Smooth muscle cell (in vitro differentiated cells): Measurements from ENCODE around the gene KMT2B. TPM values are rescaled to one million over a fixed set of nuclear protein-coding genes. Genes with fewer than 3 reads are reported as not detected.

Experiments used
- DNase-seq: peaks from one replicate; lab custom pipeline; 2025; ENCODE audit not compliant: unreplicated experiment; lab: John Stamatoyannopoulos, UW
- H2AFZ ChIP-seq: fragments of 200-600 bp; sonication (generic); 2 replicates; pipeline ENCODE4 v1.6.0; 2016; ENCODE audit warnings: antibody characterized with exemption, low read depth, mild to moderate bottlenecking
- H3F3A ChIP-seq: fragments of 200-600 bp; sonication (generic); 2 replicates; pipeline ENCODE4 v1.6.0; 2017; ENCODE audit warnings: antibody characterized with exemption, low read depth
- H3K27ac ChIP-seq: fragments of 200-600 bp; sonication (generic); 2 replicates; pipeline ENCODE4 v1.5.1; 2016; ENCODE audit warnings: low read depth, mild to moderate bottlenecking
- H3K27me3 ChIP-seq: fragments of 200-600 bp; sonication (generic); 2 replicates; pipeline ENCODE4 v1.6.1; 2016; ENCODE audit warnings: low read depth, mild to moderate bottlenecking
- H3K36me3 ChIP-seq: fragments of 200-600 bp; sonication (generic); 2 replicates; pipeline ENCODE4 v1.5.1; 2016; ENCODE audit warnings: low read depth
- H3K4me1 ChIP-seq: fragments of 200-600 bp; sonication (generic); 2 replicates; pipeline ENCODE4 v1.5.1; 2016; ENCODE audit warnings: low read depth
- H3K4me2 ChIP-seq: fragments of 200-600 bp; sonication (generic); 2 replicates; pipeline ENCODE4 v1.6.0; 2016; ENCODE audit warnings: mild to moderate bottlenecking
- H3K4me3 ChIP-seq: fragments of 200-600 bp; sonication (generic); 2 replicates; pipeline ENCODE4 v1.5.1; 2016; ENCODE audit warnings: mild to moderate bottlenecking
- H3K79me2 ChIP-seq: fragments of 200-600 bp; sonication (generic); 2 replicates; pipeline ENCODE4 v1.6.0; 2016; ENCODE audit warnings: low read depth, mild to moderate bottlenecking
- H3K9ac ChIP-seq: fragments of 200-600 bp; sonication (generic); 2 replicates; pipeline ENCODE4 v1.6.0; 2016; ENCODE audit warnings: low read depth
- H3K9me3 ChIP-seq: fragments of 200-600 bp; sonication (generic); replicated peaks from 2 replicates; pipeline ENCODE4 v1.5.1; 2016; ENCODE audit warnings: low read depth
- H4K20me1 ChIP-seq: fragments of 200-600 bp; sonication (generic); 2 replicates; pipeline ENCODE4 v1.6.0; 2016; ENCODE audit warnings: low read depth
- whole genome bisulfite sequencing: methylation state at CpG from one replicate; pipeline ENCODE4 v1.1.7; 2016; ENCODE audit warnings: low lambda C conversion rate; 5-methylcytosine and 5-hydroxymethylcytosine counted together
- polyA plus RNA-seq: library from polyadenylated mRNA; unstranded; fragments of >200 nt; fragmentation: Nextera tagmentation; extraction: Ambion mirVana; gene quantifications from 2 replicates; pipeline ENCODE4 v1.2.1, GENCODE V29; 2016
- total RNA-seq: library from RNA; depleted of rRNA; stranded (reverse); fragments of >200 nt; gene quantifications from 2 replicates; pipeline ENCODE4 v1.2.3, GENCODE V29; 2014
- TF ChIP-seq, protein P1 (sequence below): fragments of 200-600 bp; sonication (generic); IDR thresholded peaks from 2 replicates; pipeline ENCODE4 v1.5.1; 2017; ENCODE audit warnings: borderline replicate concordance, mild to moderate bottlenecking, antibody characterized with exemption; ENCODE audit not compliant: insufficient read depth, poor library complexity, severe bottlenecking

The KMT2B gene
- total and polyA plus RNA-seq, 2 experiments from 2014 or later, result 8.8 to 31.1 TPM

DNA sequence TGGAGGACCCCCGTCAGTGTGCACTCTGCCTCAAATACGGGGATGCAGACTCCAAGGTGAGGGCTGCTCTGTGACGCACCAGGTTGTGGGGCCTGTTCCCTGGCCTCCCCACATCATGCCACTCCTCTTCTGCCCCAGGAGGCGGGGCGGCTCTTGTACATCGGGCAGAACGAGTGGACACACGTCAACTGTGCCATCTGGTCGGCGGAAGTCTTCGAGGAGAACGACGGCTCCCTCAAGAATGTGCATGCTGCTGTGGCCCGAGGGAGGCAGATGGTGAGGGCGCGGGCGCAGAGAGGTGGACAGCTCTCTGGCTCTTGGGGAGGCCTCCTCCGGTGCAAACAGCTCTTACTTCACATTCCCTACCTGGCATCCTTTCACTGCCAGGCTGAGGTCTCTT, 11.2 kb downstream of the KMT2B start:
- Histone ChIP-seq H3K9me3 (no peaks in the 10 kb centered on the region), H3K36me3 (peaks cover 6% of the 10 kb centered on the region), H3K4me1 (no peaks in the 10 kb centered on the region), H3K4me3 (no peak overlapping the region), H3K27me3 (no peaks in the 10 kb centered on the region), H3K4me2 (no peak overlapping the region), H3F3A (no peaks in the 10 kb centered on the region), H4K20me1 (peaks cover 16% of the 10 kb centered on the region), H3K27ac (no peak overlapping the region), H3K9ac (no peak overlapping the region), H3K79me2 (no peaks in the 10 kb centered on the region), H2AFZ (no peak overlapping the region)
- WGBS, result 98% methylated on average over 18 of the region's 18 CpGs
- no peak for DNase-seq
- TF ChIP-seq, protein P1, sequence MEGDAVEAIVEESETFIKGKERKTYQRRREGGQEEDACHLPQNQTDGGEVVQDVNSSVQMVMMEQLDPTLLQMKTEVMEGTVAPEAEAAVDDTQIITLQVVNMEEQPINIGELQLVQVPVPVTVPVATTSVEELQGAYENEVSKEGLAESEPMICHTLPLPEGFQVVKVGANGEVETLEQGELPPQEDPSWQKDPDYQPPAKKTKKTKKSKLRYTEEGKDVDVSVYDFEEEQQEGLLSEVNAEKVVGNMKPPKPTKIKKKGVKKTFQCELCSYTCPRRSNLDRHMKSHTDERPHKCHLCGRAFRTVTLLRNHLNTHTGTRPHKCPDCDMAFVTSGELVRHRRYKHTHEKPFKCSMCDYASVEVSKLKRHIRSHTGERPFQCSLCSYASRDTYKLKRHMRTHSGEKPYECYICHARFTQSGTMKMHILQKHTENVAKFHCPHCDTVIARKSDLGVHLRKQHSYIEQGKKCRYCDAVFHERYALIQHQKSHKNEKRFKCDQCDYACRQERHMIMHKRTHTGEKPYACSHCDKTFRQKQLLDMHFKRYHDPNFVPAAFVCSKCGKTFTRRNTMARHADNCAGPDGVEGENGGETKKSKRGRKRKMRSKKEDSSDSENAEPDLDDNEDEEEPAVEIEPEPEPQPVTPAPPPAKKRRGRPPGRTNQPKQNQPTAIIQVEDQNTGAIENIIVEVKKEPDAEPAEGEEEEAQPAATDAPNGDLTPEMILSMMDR, result no peak

GRCh38 chr19:35729763-35730162, 12.0 kb downstream of the KMT2B start:
- DNase-seq, result no peak
- Histone ChIP-seq H2AFZ (no peak overlapping the region), H3K27me3 (no peaks in the 10 kb centered on the region), H3K4me1 (no peaks in the 10 kb centered on the region), H3K4me2 (no peak overlapping the region), H3K9me3 (no peaks in the 10 kb centered on the region), H4K20me1 (peaks cover 16% of the 10 kb centered on the region), H3K9ac (no peak overlapping the region), H3K4me3 (no peak overlapping the region), H3K79me2 (no peaks in the 10 kb centered on the region), H3K27ac (no peak overlapping the region), H3K36me3 (peaks cover 6% of the 10 kb centered on the region), H3F3A (no peaks in the 10 kb centered on the region)
- 86% methylated on average over 7 of the region's 11 CpGs for WGBS
- TF ChIP-seq, protein P1, result no peak

GRCh38 chr19:35730326-35730725, 12.5 kb downstream of the KMT2B start:
- Histone ChIP-seq H3K27ac (no peak overlapping the region), H3K9ac (no peak overlapping the region), H3K79me2 (no peaks in the 10 kb centered on the region), H2AFZ (no peak overlapping the region), H3K27me3 (no peaks in the 10 kb centered on the region), H3K36me3 (peaks cover 6% of the 10 kb centered on the region), H3K4me1 (no peaks in the 10 kb centered on the region), H3K4me2 (no peak overlapping the region), H3F3A (no peaks in the 10 kb centered on the region), H3K9me3 (no peaks in the 10 kb centered on the region), H3K4me3 (no peak overlapping the region), H4K20me1 (peaks cover 16% of the 10 kb centered on the region)
- WGBS, result 97% methylated on average over 18 of the region's 18 CpGs
- no peak for DNase-seq
- TF ChIP-seq, protein P1, result no peak

DNA sequence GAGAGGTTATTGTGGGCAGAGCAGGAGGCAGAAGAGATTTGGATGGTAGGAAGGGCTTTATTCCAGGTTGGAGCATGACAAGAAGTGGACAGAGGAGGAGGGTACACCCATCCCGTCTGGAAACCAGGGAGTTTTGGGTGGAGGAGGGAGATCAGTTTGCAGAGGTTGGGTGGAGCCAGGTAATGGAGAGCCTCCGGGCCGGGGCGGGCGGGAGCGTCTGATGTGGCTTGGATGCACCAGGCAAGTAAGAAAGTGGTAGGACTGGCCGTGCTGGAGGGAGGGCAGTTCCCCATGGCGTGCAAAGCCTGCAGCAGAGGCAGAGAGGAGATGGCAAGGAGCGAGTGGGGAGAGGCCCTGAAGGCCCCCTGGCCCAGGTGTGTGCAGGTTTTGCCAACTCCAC, 13.6 kb downstream of the KMT2B start:
- H3K36me3 ChIP-seq, result peaks cover 2% of the 10 kb centered on the region
- no peak overlapping the region for H3K27ac ChIP-seq

More for the DNA sequence above, 13.6 kb downstream of the KMT2B start:
- Histone ChIP-seq H3K27me3 (no peaks in the 10 kb centered on the region), H3K4me2 (no peak overlapping the region), H3K4me1 (no peaks in the 10 kb centered on the region), H3K4me3 (no peak overlapping the region), H3K9me3 (no peaks in the 10 kb centered on the region), H3F3A (no peaks in the 10 kb centered on the region), H3K79me2 (no peaks in the 10 kb centered on the region), H3K9ac (no peak overlapping the region), H4K20me1 (peaks cover 16% of the 10 kb centered on the region), H2AFZ (no peak overlapping the region)
- 75% methylated on average over 9 of the region's 9 CpGs for WGBS
- TF ChIP-seq, protein P1, result no peak
- no peak for DNase-seq
